Measurements from ENCODE around the gene TCOF1.
A peak's percentile ranks its signal among the peaks of the same experiment; 100 is the strongest.

Gene TCOF1

DNA sequence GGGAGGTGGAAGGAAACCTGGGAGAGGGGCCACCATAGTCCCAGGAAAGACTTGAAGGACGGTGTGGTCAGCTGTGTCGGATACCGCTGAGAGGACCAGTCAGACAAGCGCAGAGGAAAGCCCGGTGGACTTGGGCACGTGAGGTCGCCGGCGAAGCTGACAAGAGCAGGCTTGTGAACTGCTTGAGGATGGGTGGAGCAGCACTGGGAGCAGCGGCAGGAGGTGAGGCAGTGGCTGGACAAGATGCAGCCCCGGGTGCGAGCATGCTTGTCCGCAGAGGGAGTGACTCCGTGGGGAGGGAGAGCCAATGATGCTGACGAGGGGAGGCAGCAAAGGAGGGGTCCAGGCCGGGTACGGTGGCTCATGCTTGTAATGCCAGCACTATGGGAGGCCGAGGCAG is 73.6 kb downstream of the TCOF1 start:
- no peak for DNase-seq (ENCODE audit: low read depth)

DNA sequence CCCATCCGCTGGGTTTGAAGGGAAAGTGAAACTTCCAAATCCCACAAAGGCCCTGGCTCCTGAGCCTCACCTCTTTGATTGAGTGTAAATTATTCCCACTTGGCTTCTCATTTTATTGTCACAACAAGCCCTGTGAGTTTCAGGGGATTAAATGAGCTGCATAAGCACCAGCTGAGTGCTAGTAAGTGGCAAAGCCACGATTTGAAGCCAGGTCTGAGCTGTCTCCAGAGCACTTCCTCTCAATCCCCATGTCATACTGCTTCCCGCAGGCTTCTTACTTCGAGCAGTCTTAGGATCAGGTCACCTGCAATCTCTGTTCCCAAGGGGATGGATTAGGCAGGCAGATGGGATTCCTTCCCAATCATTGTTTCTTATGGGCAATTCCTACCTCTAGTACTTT is 74.1 kb downstream of the TCOF1 start:
- DNase-seq (ENCODE audit: low read depth), result no peak

DNA sequence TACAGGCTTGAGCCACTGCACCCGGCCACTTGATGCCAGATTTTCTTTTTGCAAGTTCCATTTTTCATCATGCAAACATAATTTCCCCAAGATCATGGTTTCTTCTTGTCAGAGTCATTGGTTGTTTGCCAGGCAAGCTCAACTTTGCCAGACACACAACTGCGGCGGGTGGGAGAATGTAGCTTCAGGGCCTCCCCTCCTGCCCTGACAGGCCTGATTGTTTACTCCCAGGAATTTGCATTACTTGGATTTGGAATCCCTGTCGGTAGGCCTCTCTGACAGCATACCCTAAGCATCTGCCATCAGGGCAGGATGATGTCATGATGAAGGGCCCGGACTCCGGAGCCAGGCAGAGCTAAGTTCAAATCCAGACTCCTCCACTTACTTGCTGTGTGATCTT is 77.0 kb downstream of the TCOF1 start:
- DNase-seq (ENCODE audit: low read depth), result no peak

DNA sequence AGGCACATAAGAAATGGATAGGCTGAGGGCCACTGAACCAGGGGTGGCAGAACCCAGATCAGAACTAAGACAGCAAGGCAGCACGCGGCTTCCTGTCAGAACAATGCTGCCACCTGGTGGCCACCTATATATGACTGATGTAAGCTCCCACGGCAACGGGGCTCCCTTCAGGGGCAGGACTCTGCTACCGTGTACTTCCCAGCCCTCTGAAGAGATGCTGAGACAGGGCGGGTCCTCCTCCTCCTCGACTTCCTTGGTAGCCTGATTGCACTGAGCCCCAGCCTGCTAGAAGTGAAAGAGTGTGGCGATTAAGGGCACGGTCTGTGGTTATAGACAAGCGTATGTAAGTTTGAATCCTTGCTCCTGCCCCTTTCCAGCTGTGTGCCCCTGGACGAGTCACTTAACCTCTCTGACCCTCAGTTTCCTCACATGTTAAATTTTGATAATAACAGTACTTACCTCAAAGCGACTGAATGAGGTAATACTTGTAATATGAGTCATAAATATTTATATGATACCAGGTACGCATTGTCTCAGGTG is 78.7 kb downstream of the TCOF1 start:
- DNase-seq (ENCODE audit: low read depth), result peak; percentile 87

DNA sequence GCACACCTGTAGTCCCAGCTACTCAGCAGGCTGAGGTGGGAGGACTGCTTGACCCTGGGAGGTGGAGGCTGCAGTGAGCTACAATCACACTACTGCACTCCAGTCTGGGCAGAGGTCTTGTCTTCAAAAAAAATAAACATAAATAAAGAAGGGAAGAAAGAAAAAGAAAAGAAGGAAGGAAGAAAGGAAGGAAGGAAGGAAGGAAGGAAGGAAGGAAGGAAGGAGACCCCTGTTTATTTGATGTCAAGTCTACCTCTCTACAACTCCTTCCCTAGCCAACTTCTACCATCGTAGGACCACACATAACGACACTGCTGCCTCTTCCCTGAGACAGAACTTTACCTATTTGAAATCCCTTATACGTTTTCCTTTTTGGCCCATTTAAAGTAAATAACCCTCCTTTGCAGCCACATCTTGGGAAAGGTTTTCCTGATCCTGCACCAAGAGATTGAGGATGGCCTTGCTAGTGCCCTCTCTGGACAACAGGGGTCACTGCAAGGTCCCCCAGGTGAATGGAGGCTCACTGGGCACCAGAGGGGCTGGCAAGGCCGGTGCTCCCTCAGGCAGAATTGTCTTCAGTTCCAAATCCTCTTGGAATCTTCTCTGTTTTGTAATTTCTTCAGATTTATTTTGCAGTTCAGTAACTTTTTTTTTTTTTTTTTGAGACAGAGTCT is 81.5 kb downstream of the TCOF1 start:
- DNase-seq (ENCODE audit: low read depth), result no peak

DNA sequence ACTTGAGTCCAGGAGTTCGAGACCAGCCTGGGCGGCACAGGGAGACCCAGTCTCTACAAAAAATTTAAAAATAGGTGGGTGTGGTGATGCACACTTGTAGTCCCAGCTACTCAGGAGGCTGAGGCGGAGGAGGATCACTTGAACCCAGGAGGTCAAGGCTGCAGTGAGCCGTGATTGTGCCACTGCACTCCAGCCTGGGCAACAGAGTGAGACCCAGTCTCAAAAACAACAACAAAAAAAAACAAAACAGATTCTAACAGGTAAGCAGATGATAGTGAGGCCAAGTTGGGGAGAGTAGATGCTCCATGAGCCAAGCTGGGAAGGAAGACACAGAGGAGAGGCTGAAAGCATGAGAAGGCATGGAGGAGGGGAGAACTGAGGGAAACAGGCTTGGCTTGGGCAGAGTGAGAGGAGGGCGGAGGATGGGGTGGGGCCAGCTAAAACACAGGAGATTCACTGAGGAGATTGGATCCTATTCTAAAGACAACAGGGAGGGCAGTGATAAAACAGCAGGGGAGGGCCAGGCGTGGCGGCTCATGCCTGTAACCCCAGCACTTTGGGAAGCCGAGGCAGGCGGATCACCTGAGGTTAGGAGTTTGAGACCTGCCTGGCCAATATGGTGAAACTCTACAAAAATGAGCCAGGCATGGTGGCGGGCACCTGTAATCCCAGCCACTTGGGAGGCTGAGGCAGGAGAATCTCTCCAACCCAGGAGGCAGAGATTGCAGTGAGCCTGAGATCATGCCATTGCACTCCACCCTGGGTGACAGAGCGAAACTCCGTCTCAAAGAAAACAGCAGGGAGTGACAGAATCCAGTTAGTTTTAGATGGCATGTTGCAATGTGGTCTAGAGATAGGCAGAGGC is 83.7 kb downstream of the TCOF1 start:
- DNase-seq (ENCODE audit: low read depth), result no peak

DNA sequence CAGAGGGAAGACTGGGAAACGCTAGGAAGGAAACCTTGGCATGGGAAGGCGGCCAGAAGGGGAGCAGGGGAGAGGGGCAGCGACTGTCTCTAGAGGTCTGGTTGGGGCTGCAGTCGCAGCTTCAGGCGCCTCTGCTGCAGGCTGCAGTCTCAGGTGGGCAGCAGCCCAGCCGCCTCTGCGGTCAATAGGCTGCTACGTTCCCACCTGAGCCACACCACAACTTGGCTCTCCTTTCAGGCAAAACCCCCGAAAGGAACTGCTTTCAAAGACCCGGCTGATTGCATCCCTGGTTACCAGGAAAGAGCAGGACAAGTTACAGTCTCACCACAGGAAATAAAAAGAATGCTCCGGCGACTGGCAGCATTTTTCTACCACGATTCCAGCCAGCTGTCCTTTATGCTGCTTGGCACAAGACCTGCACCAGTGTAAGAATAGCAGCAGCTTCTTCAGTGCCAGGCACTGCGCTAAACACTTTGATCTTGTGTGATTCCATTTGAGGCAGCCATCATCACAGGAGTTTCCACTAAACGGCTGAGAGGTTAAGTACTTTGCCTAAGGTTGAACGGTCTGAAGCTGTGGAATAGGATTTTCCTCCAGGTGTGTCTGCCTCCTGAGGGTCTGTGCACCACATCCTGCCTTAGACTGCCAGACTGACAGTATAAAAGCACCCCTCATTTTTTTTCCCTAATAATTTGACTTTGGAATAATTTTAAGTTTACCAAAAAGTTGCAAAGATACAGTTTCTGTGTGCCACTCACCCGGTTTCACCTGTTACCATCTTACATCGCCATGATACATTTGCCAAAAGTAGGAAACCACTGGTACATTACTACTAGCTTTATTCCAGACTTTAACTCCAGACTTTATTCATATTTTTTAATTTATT is 84.6 kb downstream of the TCOF1 start:
- no peak for DNase-seq (ENCODE audit: low read depth)

DNA sequence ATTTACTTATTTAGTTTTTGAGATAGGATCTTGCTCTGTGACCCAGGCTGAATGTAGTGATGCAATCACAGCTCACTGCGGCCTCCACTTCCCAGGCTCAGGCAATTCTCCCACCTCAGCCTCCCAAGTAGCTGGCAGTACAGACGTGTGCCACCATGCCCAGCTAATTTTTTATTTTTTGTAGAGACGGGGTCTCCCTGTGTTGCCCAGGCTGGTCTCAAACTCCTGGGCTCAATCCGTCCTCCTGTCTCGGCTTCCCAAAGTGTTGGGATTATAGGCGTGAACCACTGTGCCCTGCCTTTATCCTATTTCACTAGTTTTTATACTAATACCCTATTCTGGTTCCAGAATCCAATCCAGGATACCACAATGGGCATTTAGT is 85.2 kb downstream of the TCOF1 start:
- no peak for DNase-seq (ENCODE audit: low read depth)

DNA sequence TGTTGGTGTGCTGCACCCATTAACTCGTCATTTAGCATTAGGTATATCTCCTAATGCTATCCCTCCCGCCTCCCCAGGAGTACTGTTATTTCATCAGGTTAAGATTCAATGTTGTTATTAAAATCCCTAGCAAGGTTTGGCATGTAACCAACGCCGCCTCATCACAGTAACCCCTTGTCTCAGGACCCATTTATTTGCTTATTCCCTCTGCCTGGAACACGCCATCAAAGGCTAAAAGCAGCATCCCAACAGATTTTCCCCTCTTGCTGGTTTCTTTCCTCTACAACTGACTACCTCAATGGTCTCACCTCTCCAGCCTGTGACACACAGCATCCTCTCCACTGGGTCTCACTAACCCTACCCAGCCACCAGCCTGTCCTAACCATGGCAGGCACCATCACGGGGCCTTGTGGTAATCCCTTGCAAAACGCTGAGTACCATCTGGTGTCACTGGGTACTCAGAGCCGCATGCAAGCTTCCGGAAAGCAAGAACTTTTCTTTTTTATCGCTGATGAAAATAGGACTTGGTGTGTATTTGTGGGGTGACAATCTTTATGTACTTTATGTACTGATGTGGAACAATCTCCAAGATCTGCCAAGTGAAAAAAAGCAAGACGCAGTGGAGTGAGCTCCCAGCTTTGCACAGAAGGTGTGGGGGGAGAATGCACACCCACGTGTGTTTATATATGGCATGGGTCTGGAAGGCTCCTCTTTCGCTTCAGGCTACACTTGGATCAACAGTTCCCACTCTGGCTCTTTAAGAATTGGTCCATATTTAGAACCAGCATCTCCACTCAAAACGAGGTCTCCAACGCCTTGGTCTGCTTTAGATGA is 86.0 kb downstream of the TCOF1 start:
- DNase-seq (ENCODE audit: low read depth), result no peak

DNA sequence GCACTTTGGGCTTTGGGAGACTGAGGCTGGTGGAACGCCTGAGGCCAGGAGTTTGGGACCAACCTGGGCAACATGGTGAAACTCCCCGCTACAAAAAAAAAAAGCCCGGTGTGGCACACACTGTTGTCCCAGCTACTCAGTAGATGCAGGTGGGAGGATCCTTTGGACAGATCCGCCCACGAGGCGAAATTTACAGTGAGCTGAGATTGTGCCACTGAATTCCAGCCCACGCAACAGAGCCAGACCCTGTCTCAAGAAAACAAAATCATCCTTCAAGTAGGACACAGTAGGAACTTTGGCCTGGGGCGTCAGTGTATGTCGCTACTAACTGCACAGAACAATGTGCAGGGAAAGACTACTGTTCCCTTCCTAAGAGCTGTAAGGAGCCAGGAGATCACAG is 87.3 kb downstream of the TCOF1 start:
- no peak for DNase-seq (ENCODE audit: low read depth)

DNA sequence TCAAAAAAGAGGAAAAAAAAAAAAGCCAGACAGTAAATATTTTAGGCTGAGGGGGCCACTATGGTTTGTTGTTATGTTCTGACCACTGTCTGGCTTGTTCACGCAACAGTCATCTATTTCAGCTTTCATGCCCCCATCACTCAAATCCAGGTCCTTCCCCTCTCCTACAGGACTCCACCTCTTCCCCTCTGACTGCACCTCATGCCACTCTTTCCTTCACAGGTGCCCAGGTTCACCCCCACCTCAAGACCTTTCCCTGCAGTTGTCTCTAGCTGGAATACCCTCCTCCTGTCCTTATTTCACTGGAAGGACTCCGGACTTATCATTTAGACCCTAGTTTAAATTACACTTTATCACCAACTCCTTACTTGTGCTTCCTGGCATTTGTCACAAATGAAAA is 88.6 kb downstream of the TCOF1 start:
- DNase-seq (ENCODE audit: low read depth), result no peak

DNA sequence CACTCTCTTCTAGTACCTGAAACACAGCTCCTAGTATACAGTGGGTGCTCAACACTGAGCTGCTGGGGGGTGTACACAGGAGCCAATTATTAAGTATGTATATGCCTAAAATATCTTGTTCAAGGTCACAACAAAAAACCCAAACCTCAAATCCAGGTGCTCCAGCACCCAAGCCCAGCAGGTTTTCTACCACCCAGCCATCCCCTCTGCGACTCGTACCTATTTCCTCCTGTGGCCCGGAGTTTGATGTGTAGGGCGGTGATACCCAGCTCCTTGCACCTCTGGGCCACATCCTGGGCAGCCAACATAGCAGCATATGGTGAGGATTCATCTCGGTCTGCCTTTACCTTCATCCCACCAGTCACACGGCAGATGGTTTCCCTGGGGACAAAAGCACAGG is 89.1 kb downstream of the TCOF1 start:
- DNase-seq (ENCODE audit: low read depth), result no peak

DNA sequence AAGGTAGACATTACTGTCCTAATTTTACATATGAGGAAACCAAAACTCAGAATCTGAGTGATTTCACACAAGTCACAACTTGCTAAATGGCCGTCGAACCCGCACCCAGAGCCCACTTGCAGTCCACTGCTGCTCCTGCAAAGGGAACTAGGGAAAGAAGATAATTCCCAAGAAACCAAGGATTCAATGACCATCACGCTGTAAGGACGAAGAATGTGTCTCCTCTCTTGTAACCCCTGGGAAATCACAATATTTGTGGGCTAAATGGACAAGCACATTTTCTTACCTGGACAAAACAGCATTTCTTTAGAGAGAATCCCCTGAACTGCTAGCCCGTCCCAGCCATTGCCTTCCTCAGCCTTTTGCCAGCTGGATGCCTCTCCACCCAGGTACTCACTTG is 89.7 kb downstream of the TCOF1 start:
- no peak for DNase-seq (ENCODE audit: low read depth)

DNA sequence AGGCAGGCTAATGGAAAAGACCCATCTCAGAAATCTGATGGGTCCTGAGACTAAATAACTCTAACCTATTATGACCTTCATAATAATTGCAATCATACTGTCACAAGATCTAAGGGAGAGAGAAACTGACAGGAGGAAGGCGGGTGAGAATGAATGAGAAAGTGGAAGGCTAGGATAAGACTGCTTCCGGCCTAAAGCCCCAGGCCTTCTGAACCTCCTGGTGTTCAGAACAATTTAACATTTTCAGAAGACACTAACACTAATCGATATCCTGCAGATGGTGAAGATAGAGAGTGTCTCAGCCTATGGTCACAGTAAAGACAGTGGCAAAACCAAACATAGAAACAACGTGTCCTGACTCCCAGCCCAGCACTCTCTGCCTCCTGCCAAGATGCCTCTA is 90.8 kb downstream of the TCOF1 start:
- DNase-seq (ENCODE audit: low read depth), result no peak

DNA sequence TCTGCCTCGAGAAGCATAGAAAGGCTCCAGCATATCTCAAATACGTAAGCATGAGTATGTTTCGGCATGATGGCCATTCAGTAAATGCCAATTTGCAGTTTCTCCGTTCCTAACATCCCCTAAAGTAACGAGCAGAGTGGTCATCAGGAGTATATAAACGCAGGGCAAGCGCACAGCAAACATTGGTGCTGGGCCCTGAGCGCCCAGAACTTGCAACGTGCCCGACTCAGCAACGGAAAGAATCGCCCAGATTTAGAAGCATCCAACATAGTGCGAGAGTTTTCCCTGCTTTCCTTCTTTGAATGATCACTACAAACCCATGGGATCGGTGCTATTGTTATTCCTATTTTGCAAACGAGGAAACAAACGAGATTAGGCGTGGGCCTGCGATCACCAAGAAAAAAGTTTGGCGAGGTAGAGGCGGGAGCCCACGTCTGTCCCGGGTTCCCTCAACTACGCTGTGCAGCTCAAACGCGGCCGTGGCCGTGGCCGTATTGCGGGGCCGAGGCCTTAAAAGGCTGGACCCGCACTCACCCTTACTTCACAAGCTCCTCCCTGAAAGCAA is 91.5 kb downstream of the TCOF1 start:
- DNase-seq (ENCODE audit: low read depth), result no peak
